HG02610 (cell line): ENCODE measurements around the gene CACNA2D3.

Experiments
- ATAC-seq: cut with Tn5 transposase; IDR thresholded peaks from one replicate; pipeline ENCODE4 v1.9.1; 2021; ENCODE audit warnings: mild to moderate bottlenecking, moderate library complexity; ENCODE audit not compliant: unreplicated experiment

CACNA2D3 gene

GRCh38 chr3:54321520-54321919, 199.2 kb downstream of the CACNA2D3 start:
- ATAC-seq = no peak

DNA sequence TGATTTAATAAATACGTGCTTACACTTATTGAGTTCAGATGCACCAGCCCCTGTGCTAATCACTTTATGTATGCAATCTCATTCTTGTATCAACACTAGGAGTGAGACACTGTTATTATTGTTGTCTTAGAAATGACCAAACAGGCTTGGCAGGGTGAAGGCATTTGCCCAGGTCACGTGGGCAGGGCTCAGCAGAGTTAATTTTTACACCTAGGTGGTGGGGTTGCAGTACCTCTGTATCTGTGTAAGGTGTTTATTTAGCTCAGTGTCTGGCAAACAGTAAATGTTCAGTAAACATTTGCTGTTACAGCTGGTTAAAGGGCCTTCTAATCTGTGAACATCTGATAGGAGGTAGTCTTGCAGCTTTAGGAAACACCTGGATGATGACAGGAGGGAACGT, 200.0 kb downstream of the CACNA2D3 start:
- no peak for ATAC-seq

- no peak for ATAC-seq
Observed at GRCh38 chr3:54324103-54324502, 201.8 kb downstream of the CACNA2D3 start.

- no peak for ATAC-seq
Observed at GRCh38 chr3:54326951-54327350, 204.6 kb downstream of the CACNA2D3 start.

DNA sequence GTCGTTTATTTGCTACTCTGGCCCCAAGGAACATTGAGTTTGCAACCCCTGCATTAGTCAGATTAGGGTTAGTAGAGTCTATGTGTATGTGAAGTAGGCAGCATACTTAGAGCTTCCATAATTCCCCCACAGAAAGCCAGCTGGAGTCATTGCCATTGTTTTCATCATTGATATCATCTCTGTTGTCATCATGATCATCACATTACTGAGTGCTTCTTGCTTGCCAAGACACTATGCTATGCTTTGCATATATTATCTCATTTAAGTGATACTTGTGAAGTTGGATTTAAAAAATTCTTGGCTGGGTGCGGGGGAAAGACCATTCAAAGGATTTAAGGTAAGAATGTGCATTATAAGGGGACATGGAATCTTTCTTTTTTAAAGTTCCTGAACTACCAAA, 209.0 kb downstream of the CACNA2D3 start:
- ATAC-seq = no peak

- no peak for ATAC-seq
Observed at GRCh38 chr3:54337846-54338245, 215.5 kb downstream of the CACNA2D3 start.

GRCh38 chr3:54339608-54340007, 217.3 kb downstream of the CACNA2D3 start:
- ATAC-seq = no peak

GRCh38 chr3:54341811-54342210, 219.5 kb downstream of the CACNA2D3 start:
- ATAC-seq = no peak

- ATAC-seq = no peak
Observed at GRCh38 chr3:54342676-54343075, 220.3 kb downstream of the CACNA2D3 start.

GRCh38 chr3:54343495-54343894, 221.1 kb downstream of the CACNA2D3 start:
- ATAC-seq = no peak

- ATAC-seq = no peak
Observed at GRCh38 chr3:54344601-54345231, 222.4 kb downstream of the CACNA2D3 start.

GRCh38 chr3:54345847-54346375, 223.6 kb downstream of the CACNA2D3 start:
- no peak for ATAC-seq

GRCh38 chr3:54347060-54347459, 224.7 kb downstream of the CACNA2D3 start:
- no peak for ATAC-seq

GRCh38 chr3:54347933-54348332, 225.6 kb downstream of the CACNA2D3 start:
- ATAC-seq = no peak

DNA sequence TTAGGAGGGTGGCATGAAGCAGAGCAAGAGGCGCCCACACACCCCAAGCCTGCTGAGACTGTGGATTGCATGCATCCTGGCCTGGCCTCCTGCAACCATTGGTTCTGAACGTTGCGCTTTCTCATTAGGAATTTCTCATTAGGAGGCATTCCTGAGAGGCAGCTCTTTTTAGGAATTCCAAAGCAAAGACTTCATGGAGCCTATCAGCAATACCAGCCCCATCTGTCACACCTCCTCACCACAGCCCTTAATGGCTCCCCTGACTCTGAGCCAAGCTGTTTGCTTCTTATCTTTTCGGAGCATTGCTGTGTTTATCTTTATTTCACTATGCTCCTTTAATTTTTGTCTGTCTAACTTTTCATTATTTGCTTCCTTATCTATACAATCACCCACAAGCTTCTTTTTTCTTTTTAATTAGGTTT, 226.9 kb downstream of the CACNA2D3 start:
- no peak for ATAC-seq

DNA sequence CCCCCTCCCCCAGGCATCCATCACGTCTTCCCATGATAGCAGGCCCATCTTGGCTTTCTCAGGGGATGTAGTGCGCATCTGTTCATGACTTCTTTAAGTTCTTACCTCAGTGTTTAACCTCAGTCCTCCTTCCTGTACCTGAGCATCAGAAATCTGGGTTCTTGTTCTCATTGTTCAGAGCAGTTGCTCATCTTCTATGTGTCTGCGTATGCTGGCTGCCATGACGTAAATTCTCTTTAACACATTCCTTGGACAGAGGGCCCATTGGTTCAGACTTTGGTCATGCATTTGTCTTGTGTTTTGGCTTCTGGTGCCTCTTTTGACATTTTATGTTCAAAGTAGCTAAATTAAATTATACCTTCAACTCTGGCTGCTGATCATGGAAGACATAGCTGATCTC, 227.3 kb downstream of the CACNA2D3 start:
- no peak for ATAC-seq

DNA sequence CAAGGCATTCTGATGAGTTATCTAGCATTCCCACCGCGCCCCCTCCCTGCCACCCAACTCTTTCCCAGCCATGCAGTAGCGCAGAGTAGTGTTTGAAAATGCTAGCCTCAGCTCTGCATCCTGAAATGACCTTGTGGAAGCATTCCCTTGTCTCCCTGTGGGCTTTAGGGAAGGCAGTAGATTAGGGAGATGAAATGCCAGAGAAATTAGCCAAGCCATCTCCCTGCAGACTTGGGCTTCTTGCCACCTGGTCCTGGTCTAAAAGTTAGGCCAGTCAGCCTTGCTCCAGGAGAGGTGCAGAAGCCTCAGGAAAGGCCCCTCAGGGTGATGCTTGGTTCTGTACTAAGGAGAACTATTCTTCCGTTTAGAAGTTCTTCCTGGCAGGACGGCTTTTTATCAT, 231.2 kb downstream of the CACNA2D3 start:
- no peak for ATAC-seq

DNA sequence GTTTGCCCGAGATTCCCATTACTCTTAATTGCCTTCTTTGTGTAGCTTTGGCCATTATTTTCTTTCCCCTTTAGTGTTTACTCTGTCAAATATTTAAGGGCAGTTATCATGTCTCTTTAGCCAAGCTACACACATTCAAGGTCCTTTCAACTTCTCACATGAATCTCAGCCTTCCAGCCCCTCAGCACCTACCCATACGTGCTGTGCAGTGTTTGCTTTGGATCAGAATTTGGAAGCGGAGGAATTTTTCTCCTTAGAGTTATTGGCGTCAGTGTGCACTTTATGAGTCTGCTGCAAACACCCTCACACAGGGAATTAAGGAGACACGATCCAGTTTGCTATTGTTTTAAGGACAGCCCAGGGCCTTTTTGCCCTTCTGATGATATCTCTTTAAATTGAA, 231.6 kb downstream of the CACNA2D3 start:
- ATAC-seq = no peak

DNA sequence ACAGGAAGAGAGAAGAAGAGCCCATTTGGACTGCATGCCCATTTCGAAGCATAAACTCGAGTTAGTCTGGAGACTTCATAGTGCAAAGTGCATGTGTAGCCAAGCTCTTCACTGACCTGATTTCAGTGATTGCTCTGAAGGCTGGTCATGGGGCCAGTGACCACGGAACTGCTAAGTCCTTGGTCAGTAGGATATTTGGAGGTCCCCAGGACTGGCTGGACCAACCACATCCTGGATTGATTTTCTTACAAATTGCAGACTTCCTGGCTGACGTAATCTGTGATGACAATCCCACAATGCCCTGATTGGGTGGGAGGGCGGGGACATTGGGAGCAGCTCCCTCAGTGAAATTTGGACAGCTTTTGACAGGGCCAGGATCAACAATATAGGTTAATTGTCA, 233.4 kb downstream of the CACNA2D3 start:
- no peak for ATAC-seq

DNA sequence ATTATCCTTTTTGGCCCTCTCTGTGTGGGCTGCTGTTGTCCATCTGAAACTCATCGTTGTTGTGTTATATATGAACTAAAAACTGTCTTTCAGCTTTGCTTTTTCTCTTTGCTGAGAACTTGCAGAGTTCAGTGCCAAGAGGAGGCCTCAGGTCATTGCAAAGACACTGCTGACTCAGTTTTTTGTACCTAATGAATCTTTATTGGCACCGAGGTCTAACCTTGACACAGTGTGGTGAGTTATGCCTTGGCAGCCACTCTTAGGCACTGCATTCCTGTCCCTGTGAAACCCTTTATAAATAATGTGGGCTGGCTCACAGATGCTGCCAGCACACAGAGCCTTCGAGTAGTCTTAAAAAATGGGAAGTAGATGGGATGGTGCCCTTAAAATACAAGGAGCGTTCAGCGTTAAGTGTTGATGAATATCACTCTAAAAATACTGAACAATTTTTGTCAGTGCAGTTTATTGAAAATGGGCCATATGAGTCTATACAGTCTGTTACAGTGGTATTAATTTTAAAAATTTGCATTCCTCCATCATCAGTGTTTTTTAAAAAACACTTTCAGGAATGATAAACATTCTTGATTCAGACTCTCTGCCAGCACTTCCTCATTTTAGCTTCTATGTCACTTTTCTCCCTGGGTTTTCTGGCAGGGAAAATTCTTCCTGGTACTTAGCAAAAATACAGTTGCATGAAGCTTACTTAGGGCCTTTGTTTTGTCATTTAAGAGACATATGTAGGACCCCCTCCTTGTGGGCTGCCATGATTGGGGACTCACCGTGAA, 234.1 kb downstream of the CACNA2D3 start:
- ATAC-seq = no peak

DNA sequence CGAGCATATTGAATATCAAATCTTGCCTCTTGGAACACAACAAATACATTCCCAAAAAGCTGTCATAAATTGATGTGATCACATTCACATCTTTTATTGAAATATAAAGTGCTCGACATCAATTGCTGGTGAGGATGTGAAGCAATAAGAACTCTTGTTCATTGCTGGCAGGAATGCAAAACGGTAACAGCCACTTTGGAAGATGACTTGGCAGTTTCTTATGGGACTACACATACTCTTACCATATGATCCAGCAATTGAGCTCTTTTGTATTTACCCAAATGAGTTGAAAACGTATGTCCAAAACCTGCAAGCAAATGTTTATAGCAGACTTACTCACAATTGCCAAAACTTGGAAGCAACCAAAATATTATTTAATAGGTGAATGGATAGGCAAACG, 234.9 kb downstream of the CACNA2D3 start:
- no peak for ATAC-seq

GRCh38 chr3:54358316-54358715, 236.0 kb downstream of the CACNA2D3 start:
- no peak for ATAC-seq
